ENCODE measurements around the gene ELOB.

ELOB gene

GRCh38 chr16:2761886-2762583, 15.0 kb downstream of the ELOB start:
- TF ChIP-seq TCF4 (CRISPR knock-in tag; IDR thresholded peaks at IDR 0.05; ENCODE audit: borderline replicate concordance), result no peak
- TF ChIP-seq POU6F1 (CRISPR knock-in tag; IDR thresholded peaks at IDR 0.05; ENCODE audit: borderline replicate concordance, low read depth), result no peak
- TF ChIP-seq SNAI2 (CRISPR knock-in tag; IDR thresholded peaks at IDR 0.05), result no peak
- no peak for ATAC-seq

- ATAC-seq, result no peak
- TF ChIP-seq ISL1 (CRISPR knock-in tag; IDR thresholded peaks at IDR 0.05) (no peak), SNAI2 (CRISPR knock-in tag; IDR thresholded peaks at IDR 0.05) (no peak), TSHZ2 (CRISPR knock-in tag; IDR thresholded peaks at IDR 0.05) (no peak), ARNTL (CRISPR knock-in tag; IDR thresholded peaks at IDR 0.05; ENCODE audit: borderline replicate concordance, low read depth) (no peak), POU6F1 (CRISPR knock-in tag; IDR thresholded peaks at IDR 0.05; ENCODE audit: borderline replicate concordance, low read depth) (no peak), ZNF565 (CRISPR knock-in tag; conservative IDR thresholded peaks at IDR 0.05; ENCODE audit: low read depth) (no peak), ESRRG (CRISPR knock-in tag; IDR thresholded peaks at IDR 0.05) (no peak), GLIS3 (CRISPR knock-in tag; IDR thresholded peaks at IDR 0.05) (no peak), BACH2 (CRISPR knock-in tag; IDR thresholded peaks at IDR 0.05; ENCODE audit: borderline replicate concordance) (no peak), OSR1 (CRISPR knock-in tag; IDR thresholded peaks at IDR 0.05) (no peak), TCF4 (CRISPR knock-in tag; IDR thresholded peaks at IDR 0.05; ENCODE audit: borderline replicate concordance) (no peak), ZNF70 (CRISPR knock-in tag; IDR thresholded peaks at IDR 0.05) (no peak), ZFP30 (CRISPR knock-in tag; IDR thresholded peaks at IDR 0.05) (no peak)
These were observed 15.6 kb downstream of the ELOB start for GRCh38 chr16:2761472-2761871.

GRCh38 chr16:2757344-2757743, 19.7 kb downstream of the ELOB start:
- TF ChIP-seq POU6F1 (CRISPR knock-in tag; IDR thresholded peaks at IDR 0.05; ENCODE audit: borderline replicate concordance, low read depth), result no peak
- TF ChIP-seq ISL1 (CRISPR knock-in tag; IDR thresholded peaks at IDR 0.05), result no peak
- no peak for TF ChIP-seq GLIS3 (CRISPR knock-in tag; IDR thresholded peaks at IDR 0.05)
- TF ChIP-seq SNAI2 (CRISPR knock-in tag; IDR thresholded peaks at IDR 0.05), result no peak
- TF ChIP-seq ZNF8 (CRISPR knock-in tag; IDR thresholded peaks at IDR 0.05), result no peak
- TF ChIP-seq TOX (CRISPR knock-in tag; IDR thresholded peaks at IDR 0.05; ENCODE audit: borderline replicate concordance), result no peak
- TF ChIP-seq CSDC2 (CRISPR knock-in tag; IDR thresholded peaks at IDR 0.05), result no peak
- no peak for TF ChIP-seq ARNTL (CRISPR knock-in tag; IDR thresholded peaks at IDR 0.05; ENCODE audit: borderline replicate concordance, low read depth)
- no peak for TF ChIP-seq BACH2 (CRISPR knock-in tag; IDR thresholded peaks at IDR 0.05; ENCODE audit: borderline replicate concordance)
- TF ChIP-seq RARB (CRISPR knock-in tag; IDR thresholded peaks at IDR 0.05), result no peak
- TF ChIP-seq ZFP30 (CRISPR knock-in tag; IDR thresholded peaks at IDR 0.05), result no peak
- TF ChIP-seq, protein P1, sequence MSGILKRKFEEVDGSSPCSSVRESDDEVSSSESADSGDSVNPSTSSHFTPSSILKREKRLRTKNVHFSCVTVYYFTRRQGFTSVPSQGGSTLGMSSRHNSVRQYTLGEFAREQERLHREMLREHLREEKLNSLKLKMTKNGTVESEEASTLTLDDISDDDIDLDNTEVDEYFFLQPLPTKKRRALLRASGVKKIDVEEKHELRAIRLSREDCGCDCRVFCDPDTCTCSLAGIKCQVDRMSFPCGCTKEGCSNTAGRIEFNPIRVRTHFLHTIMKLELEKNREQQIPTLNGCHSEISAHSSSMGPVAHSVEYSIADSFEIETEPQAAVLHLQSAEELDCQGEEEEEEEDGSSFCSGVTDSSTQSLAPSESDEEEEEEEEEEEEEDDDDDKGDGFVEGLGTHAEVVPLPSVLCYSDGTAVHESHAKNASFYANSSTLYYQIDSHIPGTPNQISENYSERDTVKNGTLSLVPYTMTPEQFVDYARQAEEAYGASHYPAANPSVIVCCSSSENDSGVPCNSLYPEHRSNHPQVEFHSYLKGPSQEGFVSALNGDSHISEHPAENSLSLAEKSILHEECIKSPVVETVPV (CRISPR knock-in tag; IDR thresholded peaks at IDR 0.05), result no peak
- no peak for TF ChIP-seq OSR1 (CRISPR knock-in tag; IDR thresholded peaks at IDR 0.05)
- ATAC-seq, result no peak
